Activated CD4-positive, alpha-beta T cell treated with anti-CD3 and anti-CD28 coated beads, Interleukin-2, Interleukin-4, amounts not matched to agents 100 ng/mL and 50 ng/mL, durations not matched to agents 16 hours and 8 hours (primary cell): Measurements from ENCODE around the gene SMC1B.
"Not testable (repeated sequence)": the region's sequence is repeated elsewhere in the genome, so short reads cannot be mapped to it uniquely, and the experiment has no call there.

Experiments
- DNase-seq: peaks from one replicate; pipeline ENCODE4 v3.0.0-alpha.2; 2020; ENCODE audit warnings: low spot score

SMC1B gene

DNA sequence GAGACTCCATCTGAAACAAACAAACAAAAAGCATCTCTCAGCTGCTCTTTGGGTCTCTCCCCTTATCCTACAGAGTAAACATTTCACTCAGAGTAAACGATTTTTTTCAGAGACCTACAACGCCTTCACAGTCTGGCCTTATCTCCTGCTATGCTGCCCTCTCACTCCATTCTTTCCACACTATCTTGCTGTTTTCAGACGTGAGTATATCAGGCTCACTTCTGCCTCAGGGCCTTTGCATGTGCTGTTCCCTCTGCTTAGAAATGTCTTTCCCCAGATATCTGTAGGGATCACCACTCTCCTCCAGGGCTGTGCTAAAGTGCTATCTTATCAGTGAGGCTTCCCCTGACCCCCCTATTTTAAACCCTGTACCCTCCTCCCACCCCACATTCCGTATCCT is 6.6 kb upstream of the SMC1B start:
- DNase-seq, result no peak

DNA sequence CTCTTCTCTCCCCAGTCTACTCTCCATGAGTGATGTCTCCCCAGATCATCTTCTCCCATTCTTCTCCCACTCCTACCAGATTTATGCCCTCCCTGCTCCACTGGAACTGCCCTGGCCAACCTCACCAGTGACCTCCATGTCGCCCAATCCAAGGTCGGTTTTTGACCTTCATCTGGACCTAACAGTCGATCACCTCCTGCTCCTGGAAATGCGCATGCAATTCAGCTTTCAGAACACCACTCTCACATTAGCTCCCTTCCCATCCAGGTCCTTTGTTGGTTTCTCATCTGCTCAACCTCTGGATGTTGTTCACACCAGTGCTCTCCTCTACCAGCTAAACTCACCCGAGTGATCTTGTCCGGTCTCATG is 5.4 kb upstream of the SMC1B start:
- no peak for DNase-seq

DNA sequence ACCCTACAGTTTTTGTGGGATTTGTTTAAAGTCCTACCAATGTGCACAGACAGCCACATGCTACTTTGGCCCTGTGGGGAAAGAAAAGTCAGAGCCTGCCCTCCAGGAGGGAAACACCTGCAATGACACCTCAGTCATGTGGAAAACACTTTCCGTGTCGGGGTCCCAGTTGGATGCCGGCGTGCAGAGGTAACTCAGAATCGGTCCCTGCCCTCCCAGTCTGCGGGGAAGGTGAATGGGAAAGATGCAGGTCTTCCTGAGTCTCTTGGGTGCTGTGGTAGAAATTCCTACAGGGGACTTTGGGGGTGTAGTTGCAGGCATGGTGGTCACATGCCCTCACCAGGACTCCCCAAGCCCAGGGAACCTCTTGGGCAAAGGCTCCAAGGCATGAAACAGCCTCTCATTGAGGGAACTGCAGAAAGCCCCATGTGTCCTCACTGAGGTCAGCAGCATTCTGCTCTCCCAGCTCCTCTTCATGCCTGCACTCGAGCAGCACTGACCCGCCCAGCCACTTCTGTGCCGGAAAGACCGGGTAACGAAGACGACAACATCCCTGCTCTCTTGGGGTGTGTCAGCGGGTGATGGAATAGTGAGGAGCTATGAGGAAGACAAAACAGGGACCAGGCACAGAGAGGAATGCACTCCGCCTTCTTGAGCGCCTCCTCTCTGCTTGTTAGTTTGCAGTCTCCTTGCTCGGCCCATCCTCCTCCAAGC is 4.8 kb upstream of the SMC1B start:
- no peak for DNase-seq

DNA sequence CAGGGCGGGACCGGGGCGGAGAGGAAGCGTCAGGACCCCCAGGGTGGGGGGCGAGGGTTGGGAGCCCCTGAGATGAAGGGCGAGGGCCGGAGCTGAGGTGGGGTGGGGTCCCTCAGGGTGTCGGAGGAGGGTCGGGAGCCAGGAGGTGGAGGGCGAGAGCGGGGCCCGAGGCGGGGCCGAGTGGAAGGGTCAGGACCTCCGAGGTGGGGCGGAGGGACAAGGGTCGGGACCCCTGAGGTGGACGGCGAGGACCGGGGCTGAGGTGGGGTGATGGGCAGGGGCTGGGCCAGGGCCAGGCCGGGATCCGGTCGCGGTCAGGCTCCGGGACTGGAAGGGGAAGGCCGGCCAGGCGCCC is 409 bp downstream of the SMC1B start:
- no peak for DNase-seq

DNA sequence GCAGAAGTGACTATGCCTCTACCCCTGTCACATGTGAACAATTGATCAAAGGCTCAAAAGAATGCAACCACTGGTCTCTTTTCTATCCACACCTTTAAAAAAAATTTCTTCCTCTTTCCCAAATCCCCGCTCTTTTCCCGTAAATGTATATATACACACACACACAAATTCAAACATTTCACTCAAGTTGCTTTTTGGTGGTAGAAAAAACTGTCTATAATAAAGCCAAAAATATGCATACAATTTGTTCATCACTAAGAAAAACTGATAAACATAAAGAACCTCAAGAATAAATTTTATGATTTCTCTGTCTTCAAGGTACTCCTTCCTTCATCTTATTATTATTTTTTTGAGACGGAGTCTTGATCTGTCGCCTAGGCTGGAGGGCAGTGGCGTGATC is 5.6 kb downstream of the SMC1B start:
- DNase-seq, result no peak

DNA sequence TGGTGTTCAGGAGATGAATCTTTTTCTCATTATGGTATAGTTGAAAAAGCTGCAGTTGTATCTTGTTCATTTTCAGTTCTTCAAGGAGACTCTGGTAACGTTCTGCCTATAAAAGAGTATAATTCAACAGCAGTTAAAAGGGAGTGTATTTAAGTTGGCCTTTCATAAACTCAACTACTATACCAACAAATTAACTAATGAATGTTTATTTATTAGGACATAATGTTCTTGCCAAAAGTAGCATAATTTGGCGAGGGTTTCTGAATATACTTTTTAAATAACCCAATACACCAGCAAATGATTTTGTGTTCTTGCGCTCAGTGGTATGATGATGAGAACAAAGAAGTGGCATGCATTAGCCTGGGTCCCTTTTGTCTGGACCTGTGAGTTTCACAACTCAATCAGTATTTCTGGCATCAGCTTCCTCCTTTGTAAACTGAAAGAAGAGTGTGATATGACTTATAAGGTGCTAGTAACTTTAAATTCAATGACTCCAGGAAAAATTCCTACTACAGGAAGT is 10.9 kb downstream of the SMC1B start:
- DNase-seq, result no peak

DNA sequence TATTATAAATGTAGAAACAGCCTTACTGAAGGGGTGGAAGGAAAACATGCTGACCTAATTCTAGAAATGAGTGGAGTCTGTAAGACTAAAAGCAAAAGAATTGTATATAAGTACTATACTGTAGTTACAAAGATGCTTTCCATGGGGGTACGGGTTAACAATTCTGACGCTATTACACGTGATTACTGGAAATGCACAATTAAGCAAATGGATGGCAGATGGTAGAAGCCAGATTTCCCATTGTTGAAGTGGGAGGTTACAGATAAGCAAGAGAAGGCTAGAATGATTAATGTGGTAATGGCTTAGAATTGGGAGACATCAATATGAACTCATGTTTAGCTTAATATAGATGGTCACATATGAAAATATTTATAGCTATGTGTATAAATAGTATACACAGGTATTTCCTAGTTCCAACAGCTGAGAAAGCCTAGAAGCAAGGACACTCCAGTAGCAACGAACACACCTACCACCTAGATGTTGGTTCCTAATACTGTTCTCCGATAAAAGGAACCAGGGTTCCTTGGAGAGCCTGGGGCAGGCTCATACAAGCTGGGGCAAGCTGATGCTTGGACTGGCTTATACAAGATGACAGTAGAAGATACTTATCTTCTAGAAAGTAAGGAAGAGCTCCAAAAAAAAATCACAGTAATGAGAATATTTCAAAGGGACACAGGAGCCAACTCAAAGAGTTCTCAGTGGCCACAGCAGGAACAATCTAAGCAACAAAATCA is 13.5 kb downstream of the SMC1B start:
- DNase-seq, result no peak

DNA sequence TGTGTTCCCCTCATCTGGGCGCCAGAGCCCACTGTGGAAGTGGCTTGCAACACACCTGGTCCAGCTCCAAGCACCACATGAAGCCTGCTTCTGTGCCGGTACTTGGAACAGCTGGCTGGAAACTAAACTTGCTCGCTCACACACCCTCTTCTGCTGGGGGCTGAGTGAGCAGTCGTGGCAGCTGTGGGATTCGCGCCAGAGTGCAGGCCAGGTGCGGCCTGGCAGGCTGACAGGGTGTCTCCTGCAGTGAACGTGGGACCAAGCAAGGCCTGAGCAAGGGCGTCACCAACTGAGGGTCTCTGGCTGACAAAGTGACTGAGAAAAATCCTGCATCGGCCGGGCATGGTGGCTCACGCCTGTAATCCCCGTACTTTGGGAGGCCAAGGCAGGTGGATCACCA is 15.2 kb downstream of the SMC1B start:
- DNase-seq, result no peak

DNA sequence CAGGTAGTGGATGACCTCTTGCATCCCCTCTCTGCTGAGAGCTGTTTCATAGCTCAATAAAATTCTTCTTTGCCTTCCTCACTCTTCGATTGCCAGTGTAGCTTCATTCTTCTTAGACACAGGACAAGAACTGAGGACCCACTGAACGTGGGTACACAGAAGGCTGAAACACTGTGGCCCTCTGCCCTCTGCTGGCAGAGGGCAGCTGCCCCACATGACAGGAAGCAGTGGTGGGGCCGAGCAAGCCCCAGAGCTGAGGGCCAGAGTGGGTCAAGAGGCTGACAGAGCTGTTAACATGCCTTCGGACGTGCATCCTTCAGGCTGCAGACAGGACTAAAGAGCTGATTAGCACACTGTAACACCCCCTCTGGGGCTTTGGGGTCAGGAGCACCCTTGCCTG is 15.6 kb downstream of the SMC1B start:
- no peak for DNase-seq

DNA sequence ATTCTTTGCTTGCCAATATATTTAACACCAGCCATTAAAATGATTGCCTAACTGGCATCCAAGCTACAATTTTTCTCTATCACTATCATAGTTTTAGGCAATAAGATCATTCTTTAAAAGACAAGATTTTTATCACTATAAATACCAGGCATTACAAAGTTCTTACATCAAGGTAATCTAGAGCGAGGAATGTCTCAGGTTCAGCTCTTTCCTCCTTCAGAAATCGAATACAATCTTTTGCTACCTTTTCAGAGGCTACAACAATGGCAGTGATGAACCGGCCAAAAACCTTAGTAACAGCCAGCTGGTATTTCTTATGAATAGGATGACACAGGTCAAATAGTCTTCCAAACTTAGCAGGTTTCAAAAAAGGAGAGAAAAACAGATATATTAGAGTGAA is 23.9 kb downstream of the SMC1B start:
- DNase-seq, result no peak

DNA sequence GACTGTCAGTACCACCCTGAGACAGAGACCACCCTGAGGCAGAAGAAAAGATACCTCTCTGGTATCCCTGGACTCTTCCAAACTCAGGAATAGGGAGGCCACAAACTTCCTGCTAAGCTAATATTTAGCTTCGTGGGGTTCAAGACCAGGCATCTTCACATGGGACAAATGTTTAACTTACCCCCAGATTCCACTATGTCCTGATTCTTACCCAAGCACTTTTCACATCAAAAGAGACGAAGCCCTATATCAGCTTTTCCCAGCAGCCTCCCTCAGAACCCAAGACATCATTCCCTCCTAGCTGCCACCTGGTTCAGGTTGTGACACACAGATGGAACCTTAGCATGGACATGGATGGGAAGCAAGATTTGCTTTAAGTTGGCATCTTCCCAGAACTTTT is 32.1 kb downstream of the SMC1B start:
- no peak for DNase-seq

DNA sequence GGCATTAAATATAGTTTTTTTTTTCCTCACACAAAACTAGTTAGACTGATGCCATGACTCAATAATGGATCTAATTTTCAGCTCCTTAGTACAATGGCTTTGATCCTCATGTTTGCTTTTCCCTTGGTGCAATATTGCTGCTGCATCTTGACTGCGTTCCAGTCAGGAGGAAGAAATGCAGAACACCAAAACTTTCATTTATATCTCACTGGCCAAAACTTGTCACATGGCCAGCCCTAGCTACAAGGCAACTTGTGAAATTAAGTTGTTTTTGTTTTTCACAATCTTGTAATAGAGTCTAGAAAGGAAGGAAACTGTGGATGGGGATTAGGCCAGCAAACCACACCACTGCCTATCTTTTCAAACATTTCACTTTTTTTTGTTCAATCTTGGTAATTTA is 36.7 kb downstream of the SMC1B start:
- DNase-seq, result no peak

DNA sequence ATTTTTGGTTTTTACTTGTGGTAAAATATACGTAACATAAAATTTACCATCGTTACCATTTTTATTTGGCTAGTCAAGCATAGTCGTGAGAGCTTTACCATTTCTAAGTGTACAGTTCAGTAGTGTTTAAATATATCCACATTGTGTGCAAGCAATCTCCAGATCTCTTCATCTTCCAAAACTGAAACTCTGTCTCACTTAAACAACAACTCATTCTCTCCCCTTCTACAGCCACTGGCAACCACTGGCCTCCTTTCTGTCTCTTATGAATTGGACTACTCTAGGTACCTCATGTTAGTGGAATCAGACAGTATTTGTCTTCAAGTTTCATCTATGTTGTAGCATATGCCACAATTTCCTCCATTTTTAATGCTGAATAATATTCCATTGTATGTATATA is 37.4 kb downstream of the SMC1B start:
- DNase-seq, result no peak

DNA sequence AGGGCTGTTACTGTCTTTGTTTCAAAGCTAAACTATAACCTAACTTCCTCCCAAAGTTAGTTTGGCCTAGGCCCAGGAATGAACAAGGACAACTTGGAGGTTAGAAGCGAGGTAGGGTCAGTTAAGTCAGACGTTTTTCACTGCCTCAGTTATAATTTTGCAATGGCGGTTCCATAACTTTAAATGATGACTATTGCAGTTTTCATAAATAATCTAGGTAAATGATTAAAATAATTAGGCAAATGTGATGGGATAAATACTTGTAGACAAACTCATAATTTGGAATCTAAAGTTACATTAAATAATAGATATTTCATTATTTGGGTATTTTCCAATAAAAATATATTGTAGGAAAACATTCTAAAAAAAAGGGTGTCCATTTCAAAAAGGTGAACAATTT is 39.8 kb downstream of the SMC1B start:
- not testable (repeated sequence) for DNase-seq

DNA sequence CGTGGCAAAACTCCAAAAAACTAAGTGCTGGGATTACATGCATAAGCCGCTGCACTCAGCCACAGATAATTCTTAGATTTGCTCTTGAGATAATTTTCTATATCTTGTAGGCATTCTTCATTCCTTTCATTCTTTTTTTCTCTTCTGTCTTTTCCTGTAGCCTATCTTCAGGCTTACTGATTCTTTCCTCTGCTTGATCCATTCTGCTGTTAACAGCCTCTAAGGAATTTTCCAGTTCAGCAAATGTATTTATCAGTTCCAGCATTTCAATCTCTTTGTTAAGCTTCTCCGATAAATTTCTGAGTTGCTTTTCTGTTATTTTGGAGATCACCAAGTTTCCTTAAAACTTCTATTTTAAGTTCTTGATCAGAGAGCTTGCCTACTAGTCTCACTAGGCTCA is 46.7 kb downstream of the SMC1B start:
- DNase-seq, result no peak

DNA sequence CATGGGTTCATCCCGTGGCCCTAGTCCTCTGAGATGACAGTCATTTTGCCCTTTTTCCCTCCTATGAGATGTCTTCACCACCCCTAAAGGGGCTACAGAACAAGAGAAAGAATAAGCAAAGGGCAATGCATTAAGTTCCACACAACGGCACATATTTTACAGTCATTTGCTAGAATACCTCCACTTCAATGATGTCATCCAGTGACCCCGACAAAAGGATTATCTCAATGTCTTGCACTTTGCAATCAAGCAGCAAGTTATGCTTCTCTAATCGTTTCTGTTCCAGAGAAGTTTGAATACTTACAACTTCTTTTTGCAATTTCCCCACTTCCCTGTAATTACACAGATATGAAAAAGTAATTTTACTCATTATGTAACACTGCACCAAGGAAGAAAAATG is 53.8 kb downstream of the SMC1B start:
- no peak for DNase-seq

DNA sequence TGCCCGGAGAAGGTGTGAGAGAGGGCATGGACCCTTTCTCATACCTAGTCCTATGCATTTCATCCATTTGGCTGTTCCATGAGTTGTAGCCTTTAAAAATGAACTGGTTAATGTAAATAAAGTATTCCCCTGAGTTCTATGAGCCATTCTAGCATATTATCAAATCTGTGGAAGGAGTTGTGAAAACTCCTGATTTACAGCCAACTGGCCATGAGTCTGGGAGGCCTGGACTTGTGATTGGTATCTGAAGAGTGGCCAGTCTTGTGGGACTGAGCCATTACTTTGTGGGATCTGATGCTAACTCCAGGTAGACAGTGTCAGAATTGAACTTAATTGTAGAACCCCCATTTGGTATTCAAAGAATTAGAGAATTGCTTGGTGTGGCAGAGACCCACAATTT is 55.3 kb downstream of the SMC1B start:
- DNase-seq, result no peak

DNA sequence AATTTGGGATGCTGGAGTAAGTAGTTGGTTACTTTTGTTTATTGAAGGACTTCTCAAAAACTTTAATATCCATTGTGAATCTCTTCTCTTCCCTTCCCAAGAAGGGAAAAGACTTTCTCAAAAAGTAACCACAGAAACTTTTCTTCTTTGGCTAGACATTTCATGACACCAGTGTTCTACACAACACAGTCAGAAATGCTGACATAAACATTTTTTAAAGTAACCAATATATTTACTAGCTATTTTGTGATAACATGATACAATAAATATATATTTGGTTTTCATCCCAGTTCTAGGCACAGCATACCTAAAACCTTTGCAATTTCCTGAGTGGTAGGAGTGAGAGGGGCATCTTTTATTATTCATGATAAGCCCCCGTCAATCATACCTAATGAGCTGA is 55.9 kb downstream of the SMC1B start:
- no peak for DNase-seq

DNA sequence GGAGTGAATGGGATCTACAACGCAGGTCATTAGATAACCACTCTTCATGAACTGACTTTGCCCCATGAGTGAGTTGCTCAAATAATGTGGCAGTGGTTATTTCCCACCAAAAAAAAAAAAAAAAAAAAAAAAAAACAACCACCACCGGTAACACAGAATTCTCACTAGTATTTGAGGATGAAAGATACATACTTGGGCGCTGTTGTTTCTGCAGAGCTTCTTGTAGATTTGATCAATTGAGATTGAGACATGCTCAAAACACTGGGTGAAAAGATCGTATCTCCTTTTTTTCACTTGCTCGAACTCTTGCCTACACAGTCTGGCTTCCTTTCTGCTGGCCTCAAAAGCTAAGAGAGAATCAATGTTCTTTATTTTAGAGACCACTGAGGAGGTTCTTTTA is 59.6 kb downstream of the SMC1B start:
- no peak for DNase-seq

DNA sequence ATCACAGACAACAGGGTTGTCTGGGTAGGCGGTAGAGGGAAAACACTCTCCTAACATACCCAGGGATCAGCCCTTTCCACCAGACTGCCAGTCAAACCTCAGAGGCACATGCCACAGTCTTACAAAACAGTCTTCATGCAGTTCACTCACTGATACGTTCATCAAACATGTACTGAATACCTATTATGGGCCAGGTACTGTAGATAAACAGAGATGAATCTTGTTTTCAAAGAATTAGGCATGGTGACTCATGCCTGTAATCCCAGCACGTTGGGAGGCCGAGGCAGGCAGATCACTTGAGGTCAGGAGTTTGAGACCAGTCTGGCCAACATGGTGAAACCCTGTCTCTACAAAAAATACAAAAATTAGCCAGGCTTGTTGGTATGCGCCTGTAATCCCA is 60.6 kb downstream of the SMC1B start:
- not testable (repeated sequence) for DNase-seq

DNA sequence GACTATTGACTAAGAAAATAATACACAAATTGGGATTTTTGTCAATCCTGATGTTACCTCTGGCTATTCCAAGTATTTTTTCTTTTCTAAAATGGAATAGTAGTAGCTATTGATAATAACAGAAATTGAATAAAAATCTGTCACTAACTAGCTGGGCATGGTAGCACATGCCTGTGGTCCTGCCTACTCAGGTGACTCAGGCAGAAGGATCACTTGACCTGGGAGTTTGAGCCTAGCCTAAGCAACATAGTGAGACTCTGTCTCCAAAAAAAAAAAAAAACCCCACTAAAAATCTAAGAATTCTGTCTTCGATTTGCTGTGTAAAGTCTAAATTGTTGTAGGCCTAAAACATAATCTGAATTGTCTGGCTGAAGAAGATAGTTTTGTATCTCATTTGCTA is 61.4 kb downstream of the SMC1B start:
- no peak for DNase-seq

DNA sequence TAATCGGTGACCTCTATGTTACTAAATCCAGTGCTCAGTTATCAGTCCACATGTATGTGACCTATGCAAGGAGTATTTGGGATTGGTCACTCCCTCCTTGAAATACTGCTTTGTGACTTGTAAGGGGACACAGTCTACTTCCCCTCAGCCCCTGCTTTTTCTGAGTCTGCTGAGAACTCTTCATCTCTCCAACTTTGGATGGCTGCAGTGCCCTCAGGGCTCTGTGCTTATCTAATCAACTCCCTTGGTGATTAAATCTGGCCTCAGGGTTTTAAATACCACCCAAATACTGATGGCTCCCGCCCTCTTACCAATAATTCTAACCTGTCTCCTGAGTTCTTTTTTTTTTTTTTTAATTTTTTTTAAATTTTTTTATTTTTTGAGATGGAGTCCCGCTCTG is 63.5 kb downstream of the SMC1B start:
- DNase-seq, result no peak

DNA sequence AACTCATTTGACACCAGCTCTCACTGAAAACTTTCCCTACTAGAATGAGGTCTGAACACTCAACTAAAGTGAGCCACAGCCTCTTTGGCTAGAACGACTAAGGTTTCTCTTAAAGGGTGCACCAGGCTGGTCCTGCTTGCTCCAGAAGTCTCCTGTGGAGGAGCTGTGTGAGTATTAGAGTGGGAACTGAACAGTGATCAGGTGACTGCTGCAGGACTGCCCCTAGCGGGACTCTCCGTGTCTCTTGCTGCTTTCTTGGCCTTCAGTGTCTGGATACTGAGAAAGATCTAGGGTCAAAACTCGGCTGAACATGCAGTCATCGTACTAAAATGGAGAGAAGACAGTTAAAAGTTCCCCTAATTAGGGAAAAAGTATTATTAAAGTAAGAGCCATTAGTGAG is 69.1 kb downstream of the SMC1B start:
- no peak for DNase-seq

DNA sequence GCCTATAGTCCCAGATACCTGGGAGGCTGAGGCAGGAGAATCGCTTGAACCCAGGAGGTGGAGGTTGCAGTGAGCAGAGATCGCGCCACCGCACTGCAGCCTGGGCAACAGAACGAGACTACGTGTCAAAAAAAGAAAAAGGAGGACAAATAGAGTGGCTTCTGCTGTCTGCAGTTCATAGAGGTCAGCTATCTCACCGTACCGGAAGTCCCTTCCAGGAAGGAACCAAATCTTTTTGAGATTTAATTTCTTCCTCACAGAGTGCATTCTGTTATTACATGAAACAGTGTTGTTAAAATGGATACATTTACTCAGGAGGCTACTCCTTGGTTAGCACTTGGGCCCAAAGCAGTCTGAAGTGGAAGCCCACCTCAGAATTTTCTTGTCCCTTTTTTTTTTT is 70.3 kb downstream of the SMC1B start:
- DNase-seq, result no peak
